Peyer's patch (tissue), 4 donors: ENCODE measurements around the gene BTG4. TPM values are rescaled to one million over a fixed set of nuclear protein-coding genes. Genes with fewer than 3 reads are reported as not detected.

Experiments used
- DNase-seq, 3 donors: peaks; one replicate each; pipeline ENCODE4 v3.0.0-alpha.2; 2017 to 2019
- H3K27ac ChIP-seq, 4 donors: fragments of 200-600 bp; sonication (generic); one replicate each; pipeline ENCODE4 v1.5.1; 2016 to 2019
- H3K27me3 ChIP-seq, 2 donors: fragments of 200-600 bp; sonication (generic); one replicate each; pipeline ENCODE4 v1.5.1; 2019
- H3K36me3 ChIP-seq, 3 donors: fragments of 200-600 bp; sonication (generic); one replicate each; pipeline ENCODE4 v1.5.1; 2016 to 2019
- H3K4me1 ChIP-seq, 4 donors: fragments of 200-600 bp; sonication (generic); one replicate each; pipeline ENCODE4 v1.5.1; 2016 to 2019
- H3K4me3 ChIP-seq, 4 donors: fragments of 200-600 bp; sonication (generic); 1 replicate in 3 of 4; 2 replicates in 1 of 4; pipeline ENCODE4 v1.5.1; 2016 to 2019; ENCODE audit warnings: mild to moderate bottlenecking in 1 of 4
- H3K9me3 ChIP-seq, 4 donors: fragments of 200-600 bp; sonication (generic); one replicate each; pipeline ENCODE4 v1.5.1; 2016 to 2019; ENCODE audit warnings: mild to moderate bottlenecking in 1 of 4
- CTCF ChIP-seq, 6 experiments: fragments of 450-650 bp in 4 of 6; fragments of 200-600 bp in 2 of 6; sonication (generic) in 1 of 6; IDR thresholded peaks; one replicate each; pipeline ENCODE4 v1.5.1; 2017 to 2019; ENCODE audit warnings: antibody characterized with exemption in 6 of 6, mild to moderate bottlenecking in 3 of 6, moderate library complexity in 1 of 6
- POLR2A ChIP-seq, 2 donors: fragments of 450-650 bp; IDR thresholded peaks; one replicate each; pipeline ENCODE4 v1.5.1; 2017; ENCODE audit warnings: antibody characterized with exemption in 2 of 2, mild to moderate bottlenecking in 2 of 2, moderate library complexity in 2 of 2
- total RNA-seq, 4 donors: library from RNA; depleted of rRNA; stranded (reverse); fragments of >200 nt; gene quantifications; one replicate each; pipeline ENCODE4 v1.1.0, GENCODE V29; 2016

The BTG4 gene
- total RNA-seq, 4 donors from 2014 or later, result not detected

- TF ChIP-seq CTCF (IDR thresholded peaks at IDR 0.05) (no peak), POLR2A (IDR thresholded peaks at IDR 0.05) (no peak)
- H3K9me3 ChIP-seq, result no peaks in the 10 kb centered on the region
- H3K4me3 ChIP-seq, result no peak overlapping the region
- H3K27ac ChIP-seq, result no peak overlapping the region
- DNase-seq, result no peak
- no peaks in the 10 kb centered on the region for H3K4me1 ChIP-seq
- no peaks in the 10 kb centered on the region for H3K27me3 ChIP-seq
- no peaks in the 10 kb centered on the region for H3K36me3 ChIP-seq
Measured at GRCh38 chr11:111461460-111462235, 50.5 kb downstream of the BTG4 start.

- Histone ChIP-seq H3K9me3 (no peaks in the 10 kb centered on the region), H3K27me3 (no peaks in the 10 kb centered on the region), H3K27ac (no peak overlapping the region), H3K4me1 (no peaks in the 10 kb centered on the region), H3K4me3 (no peak overlapping the region), H3K36me3 (no peaks in the 10 kb centered on the region)
- TF ChIP-seq CTCF (IDR thresholded peaks at IDR 0.05) (no peak), POLR2A (IDR thresholded peaks at IDR 0.05) (no peak)
- DNase-seq, result no peak
Measured at GRCh38 chr11:111460856-111461255, 51.3 kb downstream of the BTG4 start.

GRCh38 chr11:111460340-111460739, 51.8 kb downstream of the BTG4 start:
- no peaks in the 10 kb centered on the region for H3K27me3 ChIP-seq
- H3K36me3 ChIP-seq, result no peaks in the 10 kb centered on the region
- no peak for TF ChIP-seq POLR2A (IDR thresholded peaks at IDR 0.05)
- no peak for TF ChIP-seq CTCF (IDR thresholded peaks at IDR 0.05)
- H3K9me3 ChIP-seq, result no peaks in the 10 kb centered on the region
- no peak for DNase-seq
- H3K4me1 ChIP-seq, result no peaks in the 10 kb centered on the region
- no peak overlapping the region for H3K27ac ChIP-seq
- no peak overlapping the region for H3K4me3 ChIP-seq

- DNase-seq, result no peak
- H3K27ac ChIP-seq, result no peak overlapping the region
- no peak overlapping the region for H3K4me3 ChIP-seq
- no peaks in the 10 kb centered on the region for H3K36me3 ChIP-seq
- no peaks in the 10 kb centered on the region for H3K4me1 ChIP-seq
- H3K27me3 ChIP-seq, result no peaks in the 10 kb centered on the region
- TF ChIP-seq CTCF (IDR thresholded peaks at IDR 0.05) (no peak), POLR2A (IDR thresholded peaks at IDR 0.05) (no peak)
- no peaks in the 10 kb centered on the region for H3K9me3 ChIP-seq
Measured at GRCh38 chr11:111459506-111460270, 52.5 kb downstream of the BTG4 start.

GRCh38 chr11:111457731-111458368, 54.3 kb downstream of the BTG4 start:
- Histone ChIP-seq H3K27me3 (no peaks in the 10 kb centered on the region), H3K4me3 (no peak overlapping the region), H3K4me1 (no peaks in the 10 kb centered on the region), H3K27ac (no peak overlapping the region), H3K36me3 (no peaks in the 10 kb centered on the region), H3K9me3 (no peaks in the 10 kb centered on the region)
- TF ChIP-seq POLR2A (IDR thresholded peaks at IDR 0.05) (no peak), CTCF (IDR thresholded peaks at IDR 0.05) (no peak)
- no peak for DNase-seq
